Hematopoietic multipotent progenitor cell treated with erythropoietin and hydrocortisone succinate and interleukin-3 and kit ligand, for 4 days (in vitro differentiated cells): ENCODE results near the gene SH3PXD2B.
"Not testable (repeated sequence)": the region's sequence is repeated elsewhere in the genome, so short reads cannot be mapped to it uniquely, and the experiment has no call there.

ENCODE experiments used
- DNase-seq: peaks from one replicate; pipeline ENCODE4 v3.0.0-alpha.2; 2015

The SH3PXD2B gene

DNA sequence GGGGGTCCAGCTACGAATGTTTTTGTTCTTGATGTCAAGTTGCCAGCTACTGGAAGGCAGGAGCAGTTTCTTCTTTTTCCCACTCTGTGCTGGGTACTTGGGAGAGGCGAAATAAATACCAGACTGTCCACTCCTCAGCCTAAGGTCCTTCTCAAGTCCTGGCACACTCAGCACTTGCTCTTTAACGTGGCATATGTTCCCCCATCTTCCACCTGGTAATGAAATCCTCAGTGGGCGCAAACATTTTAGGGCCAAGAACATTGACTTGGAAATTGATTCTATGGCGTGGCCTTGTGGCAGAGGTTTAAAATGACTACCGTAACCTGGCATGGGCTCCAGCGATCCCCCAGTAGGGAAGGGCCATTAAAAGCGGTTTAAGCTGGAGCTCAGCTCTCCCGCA is 119.7 kb downstream of the SH3PXD2B start:
- no peak for DNase-seq

- DNase-seq, result peak; percentile 21
Observed at GRCh38 chr5:172334196-172334595, 120.1 kb downstream of the SH3PXD2B start.

- DNase-seq, result not testable (repeated sequence)
Observed at GRCh38 chr5:172326901-172327300, 127.4 kb downstream of the SH3PXD2B start.

GRCh38 chr5:172325452-172325851 is 128.9 kb downstream of the SH3PXD2B start:
- DNase-seq, result no peak

DNA sequence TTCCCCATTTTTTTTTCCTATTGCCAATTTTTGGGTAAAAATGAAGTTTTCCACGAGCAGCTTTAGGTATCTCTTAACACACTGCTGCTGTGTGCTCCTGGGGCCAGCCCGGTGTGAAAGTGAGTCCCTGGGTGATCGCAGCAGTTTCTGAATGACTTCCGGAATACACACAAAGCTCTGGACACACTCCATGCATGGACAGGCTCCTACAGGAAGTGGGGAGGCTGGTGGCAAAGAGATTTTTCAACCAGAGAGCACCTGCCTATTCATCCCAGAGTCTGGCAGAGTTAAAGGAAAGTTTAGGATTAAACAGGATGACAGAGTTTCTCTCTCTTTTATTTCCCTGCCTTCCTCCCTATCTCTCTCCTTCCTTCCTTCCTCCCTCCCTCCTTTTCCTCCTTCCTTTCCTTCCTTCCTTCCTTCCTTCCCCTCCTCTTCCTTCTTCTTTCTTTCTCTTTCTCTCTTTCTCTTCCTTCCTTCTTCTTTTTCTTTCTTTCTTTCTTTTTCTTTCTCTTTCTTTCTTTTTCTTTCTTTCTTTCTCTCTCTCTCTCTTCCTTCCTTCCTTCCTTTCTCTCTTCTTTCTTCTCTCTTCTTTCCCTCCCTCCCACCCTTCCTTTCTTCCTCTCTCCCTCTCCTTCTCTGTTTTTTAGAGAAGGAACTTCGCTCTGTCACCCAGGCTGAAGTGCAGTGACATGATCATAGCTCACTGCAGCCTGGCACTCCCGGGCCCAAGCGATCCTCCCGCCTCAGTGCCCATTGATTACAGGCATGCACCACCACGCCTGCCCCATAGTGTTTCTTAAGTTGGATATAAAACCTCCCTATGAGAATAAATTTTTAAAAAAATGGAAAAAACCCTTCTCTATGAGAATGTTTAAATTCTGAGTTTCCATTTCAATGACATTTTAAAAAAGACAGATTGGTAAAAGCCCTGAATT is 132.0 kb downstream of the SH3PXD2B start:
- DNase-seq, result no peak

- DNase-seq, result no peak
Observed at GRCh38 chr5:172321593-172321992, 132.7 kb downstream of the SH3PXD2B start.

DNA sequence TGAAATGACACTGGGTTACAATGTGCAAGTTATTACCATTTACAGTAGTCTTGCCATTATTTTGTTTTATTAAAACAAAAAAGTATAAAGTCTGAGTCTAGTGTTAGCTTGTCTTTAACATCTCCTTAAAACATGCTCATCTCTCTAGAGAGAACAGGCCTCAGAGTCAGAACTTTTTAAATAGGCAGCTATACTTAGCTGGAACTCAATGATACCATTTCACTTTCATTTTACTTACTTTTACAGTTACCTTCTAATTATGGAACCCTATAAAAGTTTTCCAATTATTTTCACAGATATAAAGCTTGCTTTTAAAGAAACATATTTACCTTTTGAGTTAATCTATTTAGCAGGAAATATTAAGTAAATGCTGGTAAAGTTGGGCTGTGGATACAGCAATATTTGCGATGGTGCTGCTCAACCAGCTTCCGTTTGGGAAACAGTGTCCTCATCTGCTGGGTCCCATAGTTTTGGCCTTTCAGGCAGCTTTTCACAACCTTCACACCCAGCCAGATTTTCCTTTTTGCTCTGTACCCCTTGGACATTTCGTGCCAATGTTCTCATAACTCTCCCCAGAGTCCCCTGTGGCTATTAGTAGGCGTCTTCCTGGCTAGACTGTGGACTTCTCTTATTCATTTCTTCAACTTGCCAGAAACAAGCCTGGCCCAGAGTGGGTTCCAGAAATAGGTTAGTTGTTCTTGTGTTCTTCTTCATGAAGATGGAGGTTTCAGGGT is 134.4 kb downstream of the SH3PXD2B start:
- DNase-seq, result no peak

DNA sequence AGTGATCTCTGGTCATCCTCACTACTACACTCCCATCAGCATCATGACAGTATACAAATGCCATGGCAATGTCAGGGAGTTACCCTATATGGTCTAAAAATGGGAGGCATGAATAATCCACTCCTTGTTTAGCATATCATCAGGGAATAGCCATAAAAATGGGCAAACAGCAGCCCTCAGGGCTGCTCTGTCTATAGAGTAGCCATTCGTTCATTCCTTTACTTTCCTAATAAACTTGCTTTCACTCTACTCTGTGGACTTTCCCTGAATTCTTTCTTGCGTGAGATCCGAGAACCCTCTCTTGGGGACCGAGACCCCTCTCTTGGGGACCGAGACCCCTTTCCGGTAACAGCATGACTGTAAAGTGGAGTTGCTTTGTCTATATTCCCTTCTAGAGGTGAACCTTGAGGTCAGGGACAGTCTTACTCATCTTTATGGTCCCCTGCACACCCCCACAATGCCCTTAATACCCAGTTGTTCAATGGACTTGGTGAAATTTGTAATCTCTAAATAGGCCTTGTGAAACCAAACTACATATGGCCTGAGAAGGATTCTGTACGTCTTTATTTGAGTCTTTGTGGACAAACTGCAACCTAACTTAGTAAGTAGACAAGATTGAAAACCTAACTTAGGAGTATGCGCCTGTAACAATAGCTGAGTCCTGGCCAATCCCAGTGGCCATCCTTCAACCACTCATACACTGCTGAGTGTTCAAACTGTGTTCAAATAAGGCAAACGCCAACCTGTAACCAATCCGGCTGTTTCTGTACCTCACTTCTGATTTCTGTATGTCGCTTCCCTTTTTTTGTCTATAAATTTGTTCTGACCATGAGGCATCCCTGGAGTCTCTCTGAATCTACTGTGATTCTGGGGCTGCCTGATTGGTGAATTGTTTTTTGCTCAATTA is 138.5 kb downstream of the SH3PXD2B start:
- no peak for DNase-seq

GRCh38 chr5:172313915-172314314 is 140.4 kb downstream of the SH3PXD2B start:
- DNase-seq, result no peak

- DNase-seq, result no peak
Observed at GRCh38 chr5:172312286-172312685, 142.0 kb downstream of the SH3PXD2B start.

DNA sequence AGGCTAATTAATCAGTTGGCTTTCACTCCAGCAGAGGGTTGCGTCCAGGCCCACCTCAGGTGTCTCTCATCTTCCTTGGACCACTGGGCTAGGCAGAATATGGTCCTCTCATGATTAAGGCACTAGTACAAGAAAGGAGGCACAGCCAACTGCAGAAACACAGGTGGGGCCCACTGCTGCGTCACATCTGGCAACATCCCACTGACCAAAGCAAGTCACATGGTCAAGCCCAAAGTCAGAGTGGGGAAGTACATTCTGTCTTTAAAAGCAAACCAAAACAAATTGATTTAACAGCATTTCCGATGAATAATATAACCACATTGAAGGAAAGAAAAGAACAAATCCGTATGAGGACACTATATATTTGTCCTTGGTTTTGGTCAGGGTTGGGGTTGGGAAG is 142.7 kb downstream of the SH3PXD2B start:
- no peak for DNase-seq

DNA sequence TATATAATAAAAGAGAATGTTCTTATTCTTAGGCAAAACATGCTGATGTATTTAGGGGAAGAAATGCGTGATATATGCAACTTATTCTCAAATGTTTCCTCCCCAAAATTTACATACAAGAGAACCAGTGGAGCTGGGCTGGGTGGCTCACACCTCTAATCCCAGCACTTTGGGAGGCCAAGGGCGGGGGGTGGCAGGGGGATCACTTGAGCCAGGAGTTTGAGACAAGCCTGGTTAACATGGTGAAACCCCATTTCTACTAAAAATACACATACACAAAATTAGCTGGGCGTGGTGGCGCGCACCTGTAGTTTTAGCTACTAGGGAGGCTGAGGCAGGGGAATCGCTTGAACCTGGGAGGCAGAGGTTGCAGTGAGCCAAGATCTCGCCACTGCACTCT is 143.3 kb downstream of the SH3PXD2B start:
- DNase-seq, result no peak

- DNase-seq, result no peak
Observed at GRCh38 chr5:172305380-172305779, 148.9 kb downstream of the SH3PXD2B start.

GRCh38 chr5:172303572-172304335 is 150.6 kb downstream of the SH3PXD2B start:
- DNase-seq, result no peak

- DNase-seq, result no peak
Observed at GRCh38 chr5:172303162-172303561, 151.2 kb downstream of the SH3PXD2B start.

GRCh38 chr5:172302047-172302710 is 152.1 kb downstream of the SH3PXD2B start:
- no peak for DNase-seq

DNA sequence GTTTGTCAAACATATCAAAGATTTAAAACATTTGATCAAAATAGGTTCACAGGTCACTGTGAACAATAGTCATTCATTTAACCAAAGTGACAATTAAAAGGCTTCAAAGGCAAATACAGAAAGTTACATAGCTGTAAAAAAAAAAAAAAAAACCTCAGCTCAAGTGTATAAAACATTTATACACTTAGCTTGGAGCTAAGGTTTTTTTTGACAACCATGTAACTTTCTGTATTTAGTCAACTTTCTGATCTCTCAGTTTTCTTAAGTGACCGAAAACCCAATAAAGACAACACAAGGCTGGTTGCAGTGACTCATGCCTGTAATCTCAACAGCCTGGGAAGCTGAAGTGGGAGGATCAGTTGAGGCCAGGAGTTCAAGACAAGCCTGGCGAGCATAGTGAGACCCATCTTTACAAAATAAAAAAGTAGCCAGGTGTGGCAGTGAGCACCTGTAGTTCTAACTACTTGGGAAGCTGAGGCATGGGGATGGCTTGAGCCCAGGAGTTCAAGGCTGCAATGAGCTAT is 154.3 kb downstream of the SH3PXD2B start:
- DNase-seq, result no peak

- no peak for DNase-seq
Observed at GRCh38 chr5:172294831-172295230, 159.5 kb downstream of the SH3PXD2B start.

DNA sequence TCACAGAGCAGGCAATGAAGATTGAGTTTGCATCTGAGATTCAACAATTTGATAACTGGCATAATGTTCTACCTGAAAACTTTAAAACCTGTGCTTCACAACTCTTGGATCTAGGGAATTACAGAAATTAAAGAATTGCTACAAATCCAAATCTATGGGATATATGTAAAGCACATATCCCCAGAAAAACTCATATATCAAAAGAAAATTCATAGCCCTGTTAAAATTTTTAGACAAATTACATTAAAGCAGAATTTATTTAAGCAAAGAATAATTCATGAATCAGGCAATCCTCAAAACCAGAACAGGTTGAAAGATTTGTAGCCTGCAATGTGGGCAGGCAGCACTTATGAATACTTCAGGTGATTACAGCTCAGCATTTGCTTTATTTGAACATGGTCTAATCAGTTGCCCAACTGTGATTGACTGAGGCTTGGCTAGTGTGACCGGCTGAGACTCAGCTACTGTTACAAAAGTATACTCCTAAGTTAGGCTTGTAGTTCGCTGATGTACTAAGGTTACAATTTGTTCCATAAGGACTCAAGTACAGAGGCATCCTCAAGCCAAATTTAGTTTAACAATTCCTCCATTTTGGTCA is 160.5 kb downstream of the SH3PXD2B start:
- no peak for DNase-seq

- peak; percentile 91 for DNase-seq
Observed at GRCh38 chr5:172293054-172293744, 161.1 kb downstream of the SH3PXD2B start.
